GM12878 (cell line): ENCODE measurements around the gene NR6A1.

Experiments used
- CBFB ChIP-seq: IDR thresholded peaks from 2 replicates; pipeline ENCODE4 v1.6.1; 2016; ENCODE audit warnings: antibody characterized with exemption, low read depth
- CBX5 ChIP-seq: sonication (generic); IDR thresholded peaks from 2 replicates; pipeline ENCODE4 v1.6.1; 2016; ENCODE audit warnings: low read depth, moderate library complexity, mild to moderate bottlenecking, inconsistent platforms
- CHD1 ChIP-seq: IDR thresholded peaks from 2 replicates; pipeline ENCODE4 v1.6.1; 2012; ENCODE audit warnings: low read depth, low read length, improper control_type of control experiment
- CREB1 ChIP-seq: IDR thresholded peaks from 2 replicates; pipeline ENCODE4 v1.6.1; 2012; ENCODE audit warnings: low read depth, mild to moderate bottlenecking, inconsistent platforms
- EZH2 ChIP-seq: IDR thresholded peaks from 2 replicates; pipeline ENCODE4 v1.6.1; 2012; ENCODE audit warnings: low read depth, mild to moderate bottlenecking, control low read depth, inconsistent platforms, low read length, borderline replicate concordance; ENCODE audit not compliant: control insufficient read depth
- KDM1A ChIP-seq: fragments of 200-600 bp; sonication (generic); IDR thresholded peaks from 2 replicates; pipeline ENCODE4 v1.6.1; 2016; ENCODE audit warnings: borderline replicate concordance
- MEF2A ChIP-seq: IDR thresholded peaks from 2 replicates; pipeline ENCODE4 v1.6.1; 2011; ENCODE audit warnings: low read depth, mild to moderate bottlenecking, low read length, moderate library complexity; ENCODE audit not compliant: insufficient read depth
- MXI1 ChIP-seq: fragments of 150-350 bp; IDR thresholded peaks from 2 replicates; pipeline ENCODE4 v1.6.1; 2011; ENCODE audit warnings: low read depth, mild to moderate bottlenecking, inconsistent platforms, low read length, improper control_type of control experiment
- PAX5 ChIP-seq: IDR thresholded peaks from 2 replicates; pipeline ENCODE4 v1.6.1; 2011; ENCODE audit warnings: low read depth, low read length, borderline replicate concordance
- RBBP5 ChIP-seq: fragments of 200-600 bp; sonication (generic); conservative IDR thresholded peaks from 2 replicates; pipeline ENCODE4 v1.6.1; 2016
- ZNF274 ChIP-seq: IDR thresholded peaks from one replicate; pipeline ENCODE4 v1.8.0; 2011; ENCODE audit not compliant: insufficient read length, insufficient read depth
- TF ChIP-seq, protein P1 (sequence below): IDR thresholded peaks from 2 replicates; pipeline ENCODE4 v1.6.1; 2012; ENCODE audit warnings: mild to moderate bottlenecking, low read depth, low read length
- TF ChIP-seq, protein P2 (sequence below), 3 experiments: IDR thresholded peaks in 2 of 3; conservative IDR thresholded peaks in 1 of 3; 2 replicates each; pipeline ENCODE4 v1.5.1; 2011; ENCODE audit warnings: low read depth in 3 of 3, low read length in 3 of 3, mild to moderate bottlenecking in 3 of 3, control low read depth in 2 of 3, moderate library complexity in 2 of 3, inconsistent platforms in 1 of 3, mixed read lengths in 1 of 3; ENCODE audit not compliant: control insufficient read depth in 2 of 3, insufficient read depth in 1 of 3; ENCODE audit errors: extremely low read depth in 1 of 3
- TF ChIP-seq, protein P3 (sequence below): fragments of 450-650 bp; IDR thresholded peaks from 2 replicates; pipeline ENCODE4 v1.6.1; 2017; ENCODE audit warnings: mild to moderate bottlenecking, moderate library complexity

DNA sequence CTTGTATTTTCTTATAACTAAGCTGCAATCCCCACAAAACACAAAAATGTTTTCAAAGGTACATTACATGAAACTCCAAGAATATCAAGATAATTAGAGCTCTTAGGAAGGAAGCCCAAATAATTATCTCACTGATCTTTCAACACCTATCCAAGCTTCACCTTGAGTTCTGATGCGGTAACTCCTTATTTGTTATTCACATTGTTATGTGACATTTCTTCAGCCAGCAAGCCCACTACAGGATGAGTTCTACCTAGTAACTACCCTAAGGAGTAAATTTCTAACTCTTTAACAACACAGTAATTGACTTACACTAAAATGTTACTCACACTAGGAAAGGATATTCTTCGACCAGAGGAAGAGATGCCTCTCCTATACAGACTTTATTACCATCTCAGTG lies 9.9 kb downstream of the NR6A1 start:
- TF ChIP-seq CBFB (no peak), MXI1 (no peak), EZH2 (no peak), RBBP5 (no peak), PAX5 (no peak), MEF2A (no peak), CBX5 (no peak), CREB1 (no peak), KDM1A (no peak), CHD1 (no peak), ZNF274 (no peak)
- TF ChIP-seq, protein P1, sequence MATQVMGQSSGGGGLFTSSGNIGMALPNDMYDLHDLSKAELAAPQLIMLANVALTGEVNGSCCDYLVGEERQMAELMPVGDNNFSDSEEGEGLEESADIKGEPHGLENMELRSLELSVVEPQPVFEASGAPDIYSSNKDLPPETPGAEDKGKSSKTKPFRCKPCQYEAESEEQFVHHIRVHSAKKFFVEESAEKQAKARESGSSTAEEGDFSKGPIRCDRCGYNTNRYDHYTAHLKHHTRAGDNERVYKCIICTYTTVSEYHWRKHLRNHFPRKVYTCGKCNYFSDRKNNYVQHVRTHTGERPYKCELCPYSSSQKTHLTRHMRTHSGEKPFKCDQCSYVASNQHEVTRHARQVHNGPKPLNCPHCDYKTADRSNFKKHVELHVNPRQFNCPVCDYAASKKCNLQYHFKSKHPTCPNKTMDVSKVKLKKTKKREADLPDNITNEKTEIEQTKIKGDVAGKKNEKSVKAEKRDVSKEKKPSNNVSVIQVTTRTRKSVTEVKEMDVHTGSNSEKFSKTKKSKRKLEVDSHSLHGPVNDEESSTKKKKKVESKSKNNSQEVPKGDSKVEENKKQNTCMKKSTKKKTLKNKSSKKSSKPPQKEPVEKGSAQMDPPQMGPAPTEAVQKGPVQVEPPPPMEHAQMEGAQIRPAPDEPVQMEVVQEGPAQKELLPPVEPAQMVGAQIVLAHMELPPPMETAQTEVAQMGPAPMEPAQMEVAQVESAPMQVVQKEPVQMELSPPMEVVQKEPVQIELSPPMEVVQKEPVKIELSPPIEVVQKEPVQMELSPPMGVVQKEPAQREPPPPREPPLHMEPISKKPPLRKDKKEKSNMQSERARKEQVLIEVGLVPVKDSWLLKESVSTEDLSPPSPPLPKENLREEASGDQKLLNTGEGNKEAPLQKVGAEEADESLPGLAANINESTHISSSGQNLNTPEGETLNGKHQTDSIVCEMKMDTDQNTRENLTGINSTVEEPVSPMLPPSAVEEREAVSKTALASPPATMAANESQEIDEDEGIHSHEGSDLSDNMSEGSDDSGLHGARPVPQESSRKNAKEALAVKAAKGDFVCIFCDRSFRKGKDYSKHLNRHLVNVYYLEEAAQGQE, result no peak
- TF ChIP-seq, protein P2, sequence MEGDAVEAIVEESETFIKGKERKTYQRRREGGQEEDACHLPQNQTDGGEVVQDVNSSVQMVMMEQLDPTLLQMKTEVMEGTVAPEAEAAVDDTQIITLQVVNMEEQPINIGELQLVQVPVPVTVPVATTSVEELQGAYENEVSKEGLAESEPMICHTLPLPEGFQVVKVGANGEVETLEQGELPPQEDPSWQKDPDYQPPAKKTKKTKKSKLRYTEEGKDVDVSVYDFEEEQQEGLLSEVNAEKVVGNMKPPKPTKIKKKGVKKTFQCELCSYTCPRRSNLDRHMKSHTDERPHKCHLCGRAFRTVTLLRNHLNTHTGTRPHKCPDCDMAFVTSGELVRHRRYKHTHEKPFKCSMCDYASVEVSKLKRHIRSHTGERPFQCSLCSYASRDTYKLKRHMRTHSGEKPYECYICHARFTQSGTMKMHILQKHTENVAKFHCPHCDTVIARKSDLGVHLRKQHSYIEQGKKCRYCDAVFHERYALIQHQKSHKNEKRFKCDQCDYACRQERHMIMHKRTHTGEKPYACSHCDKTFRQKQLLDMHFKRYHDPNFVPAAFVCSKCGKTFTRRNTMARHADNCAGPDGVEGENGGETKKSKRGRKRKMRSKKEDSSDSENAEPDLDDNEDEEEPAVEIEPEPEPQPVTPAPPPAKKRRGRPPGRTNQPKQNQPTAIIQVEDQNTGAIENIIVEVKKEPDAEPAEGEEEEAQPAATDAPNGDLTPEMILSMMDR (IDR thresholded peaks at IDR 0.05 in 2 of 3, conservative IDR thresholded peaks at IDR 0.05 in 1 of 3; ENCODE audit: control insufficient read depth in 2 of 3, extremely low read depth in 1 of 3, insufficient read depth in 1 of 3, low read depth in 3 of 3, low read length in 3 of 3), result no peak
- TF ChIP-seq, protein P3, sequence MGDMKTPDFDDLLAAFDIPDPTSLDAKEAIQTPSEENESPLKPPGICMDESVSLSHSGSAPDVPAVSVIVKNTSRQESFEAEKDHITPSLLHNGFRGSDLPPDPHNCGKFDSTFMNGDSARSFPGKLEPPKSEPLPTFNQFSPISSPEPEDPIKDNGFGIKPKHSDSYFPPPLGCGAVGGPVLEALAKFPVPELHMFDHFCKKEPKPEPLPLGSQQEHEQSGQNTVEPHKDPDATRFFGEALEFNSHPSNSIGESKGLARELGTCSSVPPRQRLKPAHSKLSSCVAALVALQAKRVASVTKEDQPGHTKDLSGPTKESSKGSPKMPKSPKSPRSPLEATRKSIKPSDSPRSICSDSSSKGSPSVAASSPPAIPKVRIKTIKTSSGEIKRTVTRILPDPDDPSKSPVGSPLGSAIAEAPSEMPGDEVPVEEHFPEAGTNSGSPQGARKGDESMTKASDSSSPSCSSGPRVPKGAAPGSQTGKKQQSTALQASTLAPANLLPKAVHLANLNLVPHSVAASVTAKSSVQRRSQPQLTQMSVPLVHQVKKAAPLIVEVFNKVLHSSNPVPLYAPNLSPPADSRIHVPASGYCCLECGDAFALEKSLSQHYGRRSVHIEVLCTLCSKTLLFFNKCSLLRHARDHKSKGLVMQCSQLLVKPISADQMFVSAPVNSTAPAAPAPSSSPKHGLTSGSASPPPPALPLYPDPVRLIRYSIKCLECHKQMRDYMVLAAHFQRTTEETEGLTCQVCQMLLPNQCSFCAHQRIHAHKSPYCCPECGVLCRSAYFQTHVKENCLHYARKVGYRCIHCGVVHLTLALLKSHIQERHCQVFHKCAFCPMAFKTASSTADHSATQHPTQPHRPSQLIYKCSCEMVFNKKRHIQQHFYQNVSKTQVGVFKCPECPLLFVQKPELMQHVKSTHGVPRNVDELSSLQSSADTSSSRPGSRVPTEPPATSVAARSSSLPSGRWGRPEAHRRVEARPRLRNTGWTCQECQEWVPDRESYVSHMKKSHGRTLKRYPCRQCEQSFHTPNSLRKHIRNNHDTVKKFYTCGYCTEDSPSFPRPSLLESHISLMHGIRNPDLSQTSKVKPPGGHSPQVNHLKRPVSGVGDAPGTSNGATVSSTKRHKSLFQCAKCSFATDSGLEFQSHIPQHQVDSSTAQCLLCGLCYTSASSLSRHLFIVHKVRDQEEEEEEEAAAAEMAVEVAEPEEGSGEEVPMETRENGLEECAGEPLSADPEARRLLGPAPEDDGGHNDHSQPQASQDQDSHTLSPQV, result no peak
